DOHH2 (cell line): ENCODE data around the gene LRCH1.
A peak's percentile ranks its signal among the peaks of the same experiment; 100 is the strongest.

Source experiments
- H3F3A ChIP-seq: fragments of 200-600 bp; sonication (generic), shearing (Covaris generic); 2 replicates; pipeline ENCODE4 v1.6.0; 2016; ENCODE audit warnings: antibody characterized with exemption, mild to moderate bottlenecking; ENCODE audit not compliant: control insufficient read depth, insufficient read depth
- H3K27ac ChIP-seq: fragments of 200-600 bp; sonication (generic); 2 replicates; pipeline ENCODE4 v1.5.1; 2014; ENCODE audit warnings: low read depth, mild to moderate bottlenecking, low read length, moderate library complexity
- H3K27me3 ChIP-seq: fragments of 200-600 bp; sonication (generic); 2 replicates; pipeline ENCODE4 v1.6.1; 2014; ENCODE audit warnings: mild to moderate bottlenecking, low read length, mixed read lengths; ENCODE audit not compliant: control insufficient read depth
- H3K36me3 ChIP-seq: fragments of 200-600 bp; sonication (generic); 2 replicates; pipeline ENCODE4 v1.6.1; 2014; ENCODE audit warnings: mild to moderate bottlenecking, low read length, moderate library complexity, mixed read lengths; ENCODE audit not compliant: control insufficient read depth
- H3K4me1 ChIP-seq: fragments of 200-600 bp; sonication (generic); 2 replicates; pipeline ENCODE4 v1.6.1; 2014; ENCODE audit warnings: mild to moderate bottlenecking, low read length, mixed read lengths; ENCODE audit not compliant: control insufficient read depth
- H3K4me2 ChIP-seq: fragments of 200-600 bp; sonication (generic); 2 replicates; pipeline ENCODE4 v1.6.0; 2014; ENCODE audit warnings: mild to moderate bottlenecking, low read length, moderate library complexity
- H3K4me3 ChIP-seq: fragments of 200-600 bp; sonication (generic); 2 replicates; pipeline ENCODE4 v1.5.1; 2014; ENCODE audit warnings: mild to moderate bottlenecking, low read length, mixed read lengths
- H3K79me2 ChIP-seq: fragments of 200-600 bp; sonication (generic); 2 replicates; pipeline ENCODE4 v1.6.1; 2014; ENCODE audit warnings: mild to moderate bottlenecking, low read length, mixed read lengths; ENCODE audit not compliant: control insufficient read depth
- H3K9me2 ChIP-seq: fragments of 200-600 bp; sonication (generic); replicated peaks from 2 replicates; pipeline ENCODE4 v1.6.1; 2014; ENCODE audit warnings: mild to moderate bottlenecking, low read length, mixed read lengths; ENCODE audit not compliant: control insufficient read depth
- H3K9me3 ChIP-seq: fragments of 200-600 bp; sonication (generic); 2 replicates; pipeline ENCODE4 v1.6.1; 2014; ENCODE audit warnings: antibody characterized with exemption, low read length, mixed read lengths; ENCODE audit not compliant: control insufficient read depth, insufficient read depth
- H4K20me1 ChIP-seq: fragments of 200-600 bp; sonication (generic); 2 replicates; pipeline ENCODE4 v1.6.0; 2014; ENCODE audit warnings: low read depth, mild to moderate bottlenecking, antibody characterized with exemption, low read length, moderate library complexity; ENCODE audit not compliant: control insufficient read depth, insufficient read depth
- CTCF ChIP-seq: fragments of 200-600 bp; sonication (generic); IDR thresholded peaks from one replicate; pipeline ENCODE4 v1.5.1; 2014; ENCODE audit warnings: antibody characterized with exemption, mild to moderate bottlenecking, low read depth, low read length; ENCODE audit not compliant: poor library complexity, severe bottlenecking
- EZH2phosphoT487 ChIP-seq: fragments of 200-600 bp; sonication (generic); IDR thresholded peaks from 2 replicates; pipeline ENCODE4 v1.6.1; 2017; ENCODE audit warnings: borderline replicate concordance, mild to moderate bottlenecking, antibody characterized with exemption, low read length, moderate library complexity, mixed read lengths

The LRCH1 gene

GRCh38 chr13:46716821-46717220, 163.9 kb downstream of the LRCH1 start:
- Histone ChIP-seq H3K4me3 (no peak overlapping the region), H3K79me2 (no peaks in the 10 kb centered on the region), H3K36me3 (peaks cover 20% of the 10 kb centered on the region), H3K9me3 (no peaks in the 10 kb centered on the region), H3F3A (peaks cover 5% of the 10 kb centered on the region; the same call in 1 of the 2 replicates), H3K27me3 (no peaks in the 10 kb centered on the region), H4K20me1 (no peaks in the 10 kb centered on the region), H3K27ac (no peak overlapping the region), H3K4me2 (no peak overlapping the region), H3K9me2 (no peaks in the 10 kb centered on the region), H3K4me1 (peaks cover 56% of the 10 kb centered on the region)
- TF ChIP-seq EZH2phosphoT487 (no peak), CTCF (no peak)

GRCh38 chr13:46717275-46717674, 164.3 kb downstream of the LRCH1 start:
- H3F3A ChIP-seq: peaks cover 5% of the 10 kb centered on the region; the same call in 1 of the 2 replicates
- TF ChIP-seq EZH2phosphoT487: no peak
- TF ChIP-seq CTCF: no peak
- no peaks in the 10 kb centered on the region for H3K27me3 ChIP-seq
- H3K4me1 ChIP-seq: peaks cover 51% of the 10 kb centered on the region
- no peaks in the 10 kb centered on the region for H3K9me3 ChIP-seq
- H3K27ac ChIP-seq: no peak overlapping the region
- no peak overlapping the region for H3K4me2 ChIP-seq
- H3K9me2 ChIP-seq: no peaks in the 10 kb centered on the region
- H4K20me1 ChIP-seq: no peaks in the 10 kb centered on the region
- H3K79me2 ChIP-seq: no peaks in the 10 kb centered on the region
- H3K36me3 ChIP-seq: peaks cover 19% of the 10 kb centered on the region
- H3K4me3 ChIP-seq: no peak overlapping the region

GRCh38 chr13:46717856-46718255, 164.9 kb downstream of the LRCH1 start:
- TF ChIP-seq CTCF (no peak), EZH2phosphoT487 (no peak)
- Histone ChIP-seq H3K4me3 (no peak overlapping the region), H3K36me3 (peaks cover 18% of the 10 kb centered on the region), H3K27me3 (no peaks in the 10 kb centered on the region), H3K4me1 (peaks cover 45% of the 10 kb centered on the region), H3K4me2 (no peak overlapping the region), H3K9me3 (no peaks in the 10 kb centered on the region), H4K20me1 (no peaks in the 10 kb centered on the region), H3F3A (peaks cover 5% of the 10 kb centered on the region; the same call in 1 of the 2 replicates), H3K79me2 (no peaks in the 10 kb centered on the region), H3K27ac (no peak overlapping the region), H3K9me2 (no peaks in the 10 kb centered on the region)

- Histone ChIP-seq H3K27ac (peak overlapping the region; percentile 5; the same call in 1 of the 2 replicates), H3K36me3 (peaks cover 30% of the 10 kb centered on the region), H4K20me1 (no peaks in the 10 kb centered on the region), H3K27me3 (no peaks in the 10 kb centered on the region), H3K79me2 (no peaks in the 10 kb centered on the region), H3F3A (peaks cover 5% of the 10 kb centered on the region; the same call in 1 of the 2 replicates), H3K9me2 (no peaks in the 10 kb centered on the region), H3K4me1 (peaks cover 34% of the 10 kb centered on the region), H3K4me2 (no peak overlapping the region), H3K9me3 (no peaks in the 10 kb centered on the region), H3K4me3 (no peak overlapping the region)
- TF ChIP-seq CTCF (no peak), EZH2phosphoT487 (no peak)
These were observed 167.2 kb downstream of the LRCH1 start for GRCh38 chr13:46720189-46720588.
